T-helper 2 cell treated with Interferon-gamma antibody and Interleukin-4, amounts not matched to agents 5 μg/mL and 100 μg/mL, for 36 hours (primary cell): Measurements from ENCODE around the gene NR1H3.
"Not testable (repeated sequence)": the region's sequence is repeated elsewhere in the genome, so short reads cannot be mapped to it uniquely, and the experiment has no call there.

ENCODE experiments used
- DNase-seq: peaks from one replicate; pipeline ENCODE4 v3.0.0; 2021; ENCODE audit warnings: low spot score
- H3K27ac Mint-ChIP-seq: one replicate; pipeline ENCODE4 v1.8.0; 2021; ENCODE audit warnings: mild to moderate bottlenecking, mixed read lengths
- H3K27me3 Mint-ChIP-seq: one replicate; pipeline ENCODE4 v1.8.0; 2021; ENCODE audit warnings: low read depth, mixed read lengths
- H3K36me3 Mint-ChIP-seq: one replicate; pipeline ENCODE4 v1.8.0; 2021; ENCODE audit warnings: low read depth, mixed read lengths
- H3K4me1 Mint-ChIP-seq: one replicate; pipeline ENCODE4 v1.8.0; 2021; ENCODE audit warnings: low read depth, mixed read lengths
- H3K4me3 Mint-ChIP-seq: one replicate; pipeline ENCODE4 v1.8.0; 2022; ENCODE audit warnings: mild to moderate bottlenecking, moderate library complexity, mixed read lengths
- H3K9me3 Mint-ChIP-seq: one replicate; pipeline ENCODE4 v1.8.0; 2021; ENCODE audit warnings: mixed read lengths

NR1H3 gene

GRCh38 chr11:47284151-47284550 is 26.4 kb downstream of the NR1H3 start:
- Mint-ChIP-seq H3K27ac (no peak overlapping the region), H3K9me3 (no peaks in the 10 kb centered on the region), H3K4me3 (no peak overlapping the region), H3K4me1 (peaks cover 2% of the 10 kb centered on the region), H3K27me3 (no peaks in the 10 kb centered on the region), H3K36me3 (peaks cover 60% of the 10 kb centered on the region)
- no peak for DNase-seq

DNA sequence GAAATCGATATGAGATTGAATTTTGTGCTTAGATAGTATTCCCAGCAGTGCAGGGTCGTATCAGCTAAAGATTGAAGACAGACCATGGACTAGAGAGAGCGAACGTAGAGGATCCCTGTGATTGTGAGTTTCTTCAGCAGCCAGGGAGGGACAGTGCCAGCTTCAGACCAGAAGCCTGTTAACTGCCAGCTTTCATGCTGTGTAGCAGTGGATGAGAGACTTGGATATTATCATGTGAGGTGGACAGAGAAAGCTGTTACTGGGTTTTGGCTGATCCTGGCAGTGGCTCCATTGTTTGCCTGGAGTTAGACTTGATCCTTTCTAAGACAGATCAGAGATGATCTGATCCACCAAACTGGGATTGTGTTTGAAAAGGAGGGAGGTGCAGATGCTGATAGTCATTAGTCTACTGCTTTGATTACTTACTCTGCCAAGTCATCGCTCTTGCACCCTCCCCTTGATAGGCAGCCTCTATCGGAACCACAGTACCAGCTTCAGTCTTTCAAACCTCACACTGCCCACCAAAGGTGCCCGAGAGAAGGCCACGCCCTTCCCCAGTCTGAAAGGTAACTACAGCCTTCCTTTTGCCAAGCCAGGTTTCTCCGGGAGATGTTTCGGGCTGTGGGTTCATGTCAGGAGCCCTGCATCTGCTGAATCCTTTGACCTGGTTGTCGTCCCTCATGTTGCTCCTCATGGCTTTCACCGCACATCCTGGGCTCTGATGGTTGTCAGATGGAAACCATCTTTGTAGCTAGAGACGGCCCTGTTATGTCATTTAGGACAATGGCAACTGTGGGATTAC is 28.4 kb downstream of the NR1H3 start:
- DNase-seq, result no peak
- Mint-ChIP-seq H3K27me3 (no peaks in the 10 kb centered on the region), H3K4me3 (no peak overlapping the region), H3K27ac (no peak overlapping the region), H3K36me3 (peaks cover 65% of the 10 kb centered on the region), H3K4me1 (no peaks in the 10 kb centered on the region), H3K9me3 (no peaks in the 10 kb centered on the region)

GRCh38 chr11:47288066-47288465 is 30.3 kb downstream of the NR1H3 start:
- no peaks in the 10 kb centered on the region for H3K9me3 Mint-ChIP-seq
- H3K36me3 Mint-ChIP-seq, result peaks cover 75% of the 10 kb centered on the region
- no peaks in the 10 kb centered on the region for H3K4me1 Mint-ChIP-seq
- H3K27ac Mint-ChIP-seq, result no peak overlapping the region
- H3K4me3 Mint-ChIP-seq, result no peak overlapping the region
- DNase-seq, result no peak
- no peaks in the 10 kb centered on the region for H3K27me3 Mint-ChIP-seq

- H3K4me1 Mint-ChIP-seq, result no peaks in the 10 kb centered on the region
- peaks cover 74% of the 10 kb centered on the region for H3K36me3 Mint-ChIP-seq
- no peak overlapping the region for H3K4me3 Mint-ChIP-seq
- no peaks in the 10 kb centered on the region for H3K9me3 Mint-ChIP-seq
- H3K27me3 Mint-ChIP-seq, result no peaks in the 10 kb centered on the region
- no peak overlapping the region for H3K27ac Mint-ChIP-seq
- no peak for DNase-seq
Measured at GRCh38 chr11:47289856-47290255, 32.1 kb downstream of the NR1H3 start.

DNA sequence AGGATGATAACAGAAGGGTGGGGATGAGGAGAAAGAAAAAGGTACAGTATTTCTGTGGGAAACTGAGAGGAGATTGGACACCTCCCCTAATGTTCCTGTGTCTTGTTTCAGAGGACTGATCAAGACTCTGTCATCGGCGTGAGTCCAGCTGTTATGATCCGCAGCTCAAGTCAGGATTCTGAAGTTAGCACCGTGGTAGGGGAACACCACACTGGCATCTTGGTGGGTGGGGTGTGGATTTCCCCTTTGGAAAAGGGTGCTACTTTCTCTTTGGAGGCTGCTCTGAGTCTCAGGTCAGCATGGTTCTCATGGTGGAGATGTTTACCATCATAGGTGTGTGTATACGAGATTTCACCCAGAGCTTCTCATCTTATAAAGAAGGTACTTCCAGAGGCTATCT is 37.6 kb downstream of the NR1H3 start:
- H3K36me3 Mint-ChIP-seq, result peaks cover 82% of the 10 kb centered on the region
- no peak overlapping the region for H3K27ac Mint-ChIP-seq
- H3K4me1 Mint-ChIP-seq, result no peaks in the 10 kb centered on the region
- H3K9me3 Mint-ChIP-seq, result peaks cover 11% of the 10 kb centered on the region
- no peak for DNase-seq
- no peak overlapping the region for H3K4me3 Mint-ChIP-seq
- H3K27me3 Mint-ChIP-seq, result no peaks in the 10 kb centered on the region

- no peaks in the 10 kb centered on the region for H3K4me1 Mint-ChIP-seq
- H3K4me3 Mint-ChIP-seq, result no peak overlapping the region
- H3K9me3 Mint-ChIP-seq, result peaks cover 15% of the 10 kb centered on the region
- peaks cover 82% of the 10 kb centered on the region for H3K36me3 Mint-ChIP-seq
- no peak for DNase-seq
- no peaks in the 10 kb centered on the region for H3K27me3 Mint-ChIP-seq
- no peak overlapping the region for H3K27ac Mint-ChIP-seq
Measured at GRCh38 chr11:47296045-47296444, 38.2 kb downstream of the NR1H3 start.

GRCh38 chr11:47299078-47299477 is 41.3 kb downstream of the NR1H3 start:
- Mint-ChIP-seq H3K27me3 (no peaks in the 10 kb centered on the region), H3K4me3 (no peak overlapping the region), H3K27ac (no peak overlapping the region), H3K9me3 (peaks cover 32% of the 10 kb centered on the region), H3K36me3 (peaks cover 86% of the 10 kb centered on the region), H3K4me1 (peaks cover 7% of the 10 kb centered on the region)
- DNase-seq, result no peak

GRCh38 chr11:47302853-47303252 is 45.1 kb downstream of the NR1H3 start:
- no peaks in the 10 kb centered on the region for H3K27me3 Mint-ChIP-seq
- no peak overlapping the region for H3K27ac Mint-ChIP-seq
- H3K36me3 Mint-ChIP-seq, result peaks cover 80% of the 10 kb centered on the region
- peaks cover 7% of the 10 kb centered on the region for H3K4me1 Mint-ChIP-seq
- H3K9me3 Mint-ChIP-seq, result peaks cover 32% of the 10 kb centered on the region
- no peak for DNase-seq
- no peak overlapping the region for H3K4me3 Mint-ChIP-seq

DNA sequence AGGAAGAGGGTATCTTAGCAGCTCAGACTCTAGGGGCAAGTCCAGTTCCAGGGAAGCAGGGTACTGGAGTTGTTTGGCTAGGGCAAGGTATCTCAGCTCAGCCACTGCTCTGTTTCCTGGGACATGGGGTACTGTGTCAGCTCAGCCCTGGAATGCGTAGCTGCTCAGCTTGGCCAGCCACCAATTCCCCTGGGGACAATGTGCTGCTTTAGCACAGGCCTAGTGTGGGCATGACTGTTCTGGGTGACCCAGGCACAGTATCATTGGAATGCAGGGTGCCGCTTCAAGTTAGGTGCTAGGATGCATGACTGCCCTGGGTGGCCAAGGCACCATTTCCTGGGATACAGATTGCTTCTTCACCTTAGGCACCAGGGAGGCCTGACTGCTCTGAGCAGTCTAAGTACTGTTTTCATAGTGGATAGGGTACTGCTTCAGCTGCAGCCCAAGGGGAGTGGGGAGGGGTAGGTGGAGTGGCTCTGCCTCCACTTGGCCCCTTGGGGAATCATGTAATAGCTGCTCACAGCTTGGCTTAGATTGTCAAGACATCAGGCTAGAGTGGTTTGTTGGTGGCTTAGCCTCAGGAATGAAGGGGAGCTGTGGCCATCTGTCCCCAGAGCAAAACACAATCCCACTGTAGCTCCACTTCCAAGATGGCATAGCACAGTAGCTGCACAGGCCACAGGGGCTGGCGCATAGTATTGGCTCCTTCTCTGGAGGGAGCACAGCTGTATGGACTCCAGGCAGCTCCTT is 48.1 kb downstream of the NR1H3 start:
- Mint-ChIP-seq H3K36me3 (peaks cover 72% of the 10 kb centered on the region), H3K4me1 (peaks cover 7% of the 10 kb centered on the region)

GRCh38 chr11:47306484-47306844 is 48.7 kb downstream of the NR1H3 start:
- Mint-ChIP-seq H3K27ac (no peak overlapping the region), H3K27me3 (no peaks in the 10 kb centered on the region), H3K4me1 (peaks cover 5% of the 10 kb centered on the region), H3K4me3 (no peak overlapping the region), H3K9me3 (peaks cover 13% of the 10 kb centered on the region), H3K36me3 (peaks cover 74% of the 10 kb centered on the region)
- DNase-seq, result no peak

More for the DNA sequence above, 48.1 kb downstream of the NR1H3 start:
- no peak overlapping the region for H3K27ac Mint-ChIP-seq
- DNase-seq, result no peak
- H3K27me3 Mint-ChIP-seq, result no peaks in the 10 kb centered on the region
- H3K4me3 Mint-ChIP-seq, result no peak overlapping the region
- peaks cover 17% of the 10 kb centered on the region for H3K9me3 Mint-ChIP-seq

DNA sequence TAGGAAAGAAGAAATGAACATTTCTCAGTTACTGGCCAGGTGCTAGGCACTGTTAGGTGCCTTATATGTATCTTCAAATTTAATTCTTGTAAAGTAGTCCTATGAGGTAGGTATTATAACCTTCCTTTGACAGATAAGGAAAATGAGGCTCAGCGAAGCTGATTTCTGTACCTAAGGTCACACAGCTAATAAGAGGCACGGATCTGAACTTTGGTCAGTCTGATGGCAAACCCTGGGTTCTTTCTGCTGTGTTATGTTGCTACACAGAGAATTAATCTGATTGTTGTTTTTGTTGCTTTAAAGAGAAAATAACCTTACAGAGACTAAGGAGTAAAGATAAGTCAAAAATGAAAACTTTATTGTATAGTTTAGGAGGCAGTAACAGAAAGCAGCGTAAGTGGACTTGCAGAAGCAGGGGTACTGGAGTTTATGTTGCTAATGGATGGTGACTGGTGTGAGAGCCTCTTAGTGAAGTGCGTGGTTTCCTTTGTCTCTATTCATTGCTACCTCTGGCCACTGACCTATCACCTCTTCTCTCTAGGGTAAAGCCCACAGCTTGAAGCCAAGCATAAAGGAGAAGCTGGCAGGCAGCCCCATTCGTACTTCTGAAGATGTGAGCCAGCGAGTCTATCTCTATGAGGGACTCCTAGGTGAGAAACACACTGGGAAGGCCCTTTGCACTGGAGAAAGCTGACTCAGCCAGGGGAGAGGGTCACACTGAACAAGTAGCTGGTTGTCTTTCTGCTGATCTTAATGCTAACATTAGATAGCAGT is 50.4 kb downstream of the NR1H3 start:
- Mint-ChIP-seq H3K27ac (no peak overlapping the region), H3K4me1 (no peaks in the 10 kb centered on the region), H3K27me3 (no peaks in the 10 kb centered on the region), H3K36me3 (peaks cover 67% of the 10 kb centered on the region), H3K9me3 (no peaks in the 10 kb centered on the region), H3K4me3 (no peak overlapping the region)
- DNase-seq, result no peak

DNA sequence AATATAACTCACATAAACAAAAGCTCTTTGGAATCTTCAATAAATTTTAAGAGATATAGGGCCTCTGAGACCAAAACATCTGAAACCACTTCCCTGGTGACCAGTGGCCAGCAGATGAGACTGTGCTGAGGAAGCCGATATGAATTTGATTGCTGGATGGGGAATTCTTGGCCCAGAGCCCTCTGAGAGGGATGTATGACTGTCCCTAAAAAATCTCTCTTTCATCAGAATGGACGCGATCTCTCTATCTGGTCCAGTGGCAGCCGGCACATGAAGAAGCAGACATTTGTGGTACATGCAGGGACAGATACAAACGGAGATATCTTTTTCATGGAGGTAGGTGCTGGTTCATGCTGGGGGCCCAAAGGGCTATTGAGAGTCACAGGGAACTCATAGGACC is 57.2 kb downstream of the NR1H3 start:
- H3K36me3 Mint-ChIP-seq, result peaks cover 44% of the 10 kb centered on the region

GRCh38 chr11:47316501-47316900 is 58.7 kb downstream of the NR1H3 start:
- H3K9me3 Mint-ChIP-seq, H3K27ac Mint-ChIP-seq, DNase-seq, H3K4me3 Mint-ChIP-seq, H3K27me3 Mint-ChIP-seq, H3K4me1 Mint-ChIP-seq: not testable (repeated sequence)
- peaks cover 41% of the 10 kb centered on the region for H3K36me3 Mint-ChIP-seq

More for the DNA sequence above, 57.2 kb downstream of the NR1H3 start:
- H3K27me3 Mint-ChIP-seq, result no peaks in the 10 kb centered on the region
- no peak overlapping the region for H3K4me3 Mint-ChIP-seq
- H3K9me3 Mint-ChIP-seq, result no peaks in the 10 kb centered on the region
- H3K27ac Mint-ChIP-seq, result no peak overlapping the region
- H3K4me1 Mint-ChIP-seq, result peaks cover 7% of the 10 kb centered on the region
- no peak for DNase-seq
